Parathyroid adenoma (tissue), 2 donors: ENCODE measurements around the gene PYM1.

ENCODE experiments used
- H2AFZ ChIP-seq: fragments of 300-600 bp; sonication (generic); one replicate; pipeline ENCODE4 v1.7.0; 2017; ENCODE audit warnings: antibody characterized with exemption, mild to moderate bottlenecking
- H3K27ac ChIP-seq: fragments of 300-600 bp; sonication (generic); one replicate; pipeline ENCODE4 v1.7.0; 2017
- H3K27me3 ChIP-seq: fragments of 300-600 bp; sonication (generic); one replicate; pipeline ENCODE4 v1.7.0; 2017; ENCODE audit warnings: low read length; ENCODE audit not compliant: control insufficient read depth, insufficient read depth
- H3K36me3 ChIP-seq: fragments of 300-600 bp; sonication (generic); one replicate; pipeline ENCODE4 v1.7.0; 2017; ENCODE audit warnings: low read length; ENCODE audit not compliant: control insufficient read depth, insufficient read depth
- H3K4me1 ChIP-seq: fragments of 300-600 bp; sonication (generic); one replicate; pipeline ENCODE4 v1.7.0; 2017; ENCODE audit warnings: control low read depth
- H3K4me2 ChIP-seq: fragments of 300-600 bp; sonication (generic); one replicate; pipeline ENCODE4 v1.7.0; 2017; ENCODE audit warnings: low read length
- H3K4me3 ChIP-seq: fragments of 300-600 bp; sonication (generic); one replicate; pipeline ENCODE4 v1.7.0; 2017; ENCODE audit warnings: low read depth, low read length
- H3K79me2 ChIP-seq: fragments of 300-600 bp; sonication (generic); one replicate; pipeline ENCODE4 v1.7.0; 2017; ENCODE audit warnings: control low read depth
- H3K9ac ChIP-seq: fragments of 300-600 bp; sonication (generic); one replicate; pipeline ENCODE4 v1.7.0; 2017; ENCODE audit warnings: mild to moderate bottlenecking
- H3K9me3 ChIP-seq: fragments of 300-600 bp; sonication (generic); one replicate; pipeline ENCODE4 v1.7.0; 2017; ENCODE audit warnings: low read length; ENCODE audit not compliant: control insufficient read depth
- CTCF ChIP-seq: fragments of 300-600 bp; sonication (generic); IDR thresholded peaks from one replicate; pipeline ENCODE4 v1.7.0; 2017; ENCODE audit warnings: antibody characterized with exemption, mild to moderate bottlenecking
- donor health status: primary hyperparathyroidism.

Gene PYM1

GRCh38 chr12:55930771-55931316 lies 3.1 kb upstream of the PYM1 start, which contains the start of gene DGKA:
DGKA (plus strand) TSS chr12:55931162; CDS start chr12:55936504, 5,342 bp downstream.
- H3K36me3 ChIP-seq: no peaks in the 10 kb centered on the region
- H3K4me2 ChIP-seq: peak within 1 kb of the TSS; percentile 96
- TF ChIP-seq CTCF: peak; percentile 60
- no peaks in the 10 kb centered on the region for H3K9me3 ChIP-seq
- no peak within 1 kb of the TSS for H3K9ac ChIP-seq
- peak within 1 kb of the TSS; percentile 58 for H3K4me3 ChIP-seq
- peaks cover 13% of the 10 kb centered on the region for H3K4me1 ChIP-seq
- H3K27ac ChIP-seq: peak within 1 kb of the TSS; percentile 60
- H3K79me2 ChIP-seq: peaks cover 15% of the 10 kb centered on the region
- peak within 1 kb of the TSS; percentile 92 for H2AFZ ChIP-seq
- H3K27me3 ChIP-seq: no peaks in the 10 kb centered on the region

- Histone ChIP-seq H3K4me2 (no peak overlapping the region), H3K9me3 (no peaks in the 10 kb centered on the region), H3K9ac (no peak overlapping the region), H2AFZ (no peak overlapping the region), H3K4me1 (peaks cover 15% of the 10 kb centered on the region), H3K27me3 (no peaks in the 10 kb centered on the region), H3K79me2 (peaks cover 15% of the 10 kb centered on the region), H3K36me3 (no peaks in the 10 kb centered on the region), H3K27ac (peak overlapping the region; percentile 3), H3K4me3 (no peak overlapping the region)
- TF ChIP-seq CTCF: no peak
Observed at GRCh38 chr12:55929306-55929791, 1.7 kb upstream of the PYM1 start.

- no peaks in the 10 kb centered on the region for H3K36me3 ChIP-seq
- peaks cover 24% of the 10 kb centered on the region for H3K79me2 ChIP-seq
- H3K27ac ChIP-seq: peak overlapping the region; percentile 96
- H2AFZ ChIP-seq: peak overlapping the region; percentile 94
- H3K9ac ChIP-seq: peak overlapping the region; percentile 51
- H3K27me3 ChIP-seq: no peaks in the 10 kb centered on the region
- H3K4me1 ChIP-seq: peaks cover 15% of the 10 kb centered on the region
- peak overlapping the region; percentile 100 for H3K4me3 ChIP-seq
- no peaks in the 10 kb centered on the region for H3K9me3 ChIP-seq
- TF ChIP-seq CTCF: peak; percentile 87
- peak overlapping the region; percentile 82 for H3K4me2 ChIP-seq
Observed at GRCh38 chr12:55926738-55927587, 731 bp downstream of the PYM1 start.

GRCh38 chr12:55925870-55926737 lies 1.6 kb downstream of the PYM1 start:
- Histone ChIP-seq H3K27me3 (no peaks in the 10 kb centered on the region), H3K27ac (peak overlapping the region; percentile 96), H3K36me3 (no peaks in the 10 kb centered on the region), H3K9me3 (no peaks in the 10 kb centered on the region), H3K4me2 (peak overlapping the region; percentile 82), H3K79me2 (peaks cover 23% of the 10 kb centered on the region), H2AFZ (peak overlapping the region; percentile 94), H3K4me3 (peak overlapping the region; percentile 100), H3K4me1 (peaks cover 11% of the 10 kb centered on the region), H3K9ac (no peak overlapping the region)
- TF ChIP-seq CTCF: no peak
